PC-3 (cell line): ENCODE data around the gene XK.

Experiments
- EZH2 ChIP-seq: fragments of 300-600 bp; sonication (generic); IDR thresholded peaks from one replicate; pipeline ENCODE4 v1.6.1; 2017; ENCODE audit warnings: antibody characterized with exemption, mild to moderate bottlenecking, low read length; ENCODE audit not compliant: unreplicated experiment
- TF ChIP-seq, protein P1 (sequence below): fragments of 300-600 bp; sonication (generic); conservative IDR thresholded peaks from 2 replicates; pipeline ENCODE4 v1.5.1; 2017; ENCODE audit warnings: antibody characterized with exemption, low read depth, mild to moderate bottlenecking, low read length

DNA sequence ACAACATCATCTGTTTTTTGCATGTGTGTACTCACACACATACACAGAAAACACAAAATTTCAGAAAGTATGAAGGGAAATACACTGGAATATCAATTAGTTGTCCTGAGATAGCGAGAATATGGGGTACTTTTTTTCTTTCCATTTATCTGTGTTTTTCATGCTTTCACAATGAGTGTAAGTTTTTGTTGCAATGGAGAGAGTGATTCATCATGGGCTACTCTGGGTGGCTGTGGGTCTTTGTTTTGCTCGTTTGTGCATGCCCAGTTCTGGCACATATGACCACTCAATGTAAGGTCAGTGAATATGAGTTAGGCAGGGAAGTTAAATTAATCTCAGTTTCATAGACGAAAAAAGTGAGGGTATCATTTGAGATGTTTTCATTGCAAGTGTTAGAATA is 26.9 kb downstream of the XK start:
- TF ChIP-seq, protein P1, sequence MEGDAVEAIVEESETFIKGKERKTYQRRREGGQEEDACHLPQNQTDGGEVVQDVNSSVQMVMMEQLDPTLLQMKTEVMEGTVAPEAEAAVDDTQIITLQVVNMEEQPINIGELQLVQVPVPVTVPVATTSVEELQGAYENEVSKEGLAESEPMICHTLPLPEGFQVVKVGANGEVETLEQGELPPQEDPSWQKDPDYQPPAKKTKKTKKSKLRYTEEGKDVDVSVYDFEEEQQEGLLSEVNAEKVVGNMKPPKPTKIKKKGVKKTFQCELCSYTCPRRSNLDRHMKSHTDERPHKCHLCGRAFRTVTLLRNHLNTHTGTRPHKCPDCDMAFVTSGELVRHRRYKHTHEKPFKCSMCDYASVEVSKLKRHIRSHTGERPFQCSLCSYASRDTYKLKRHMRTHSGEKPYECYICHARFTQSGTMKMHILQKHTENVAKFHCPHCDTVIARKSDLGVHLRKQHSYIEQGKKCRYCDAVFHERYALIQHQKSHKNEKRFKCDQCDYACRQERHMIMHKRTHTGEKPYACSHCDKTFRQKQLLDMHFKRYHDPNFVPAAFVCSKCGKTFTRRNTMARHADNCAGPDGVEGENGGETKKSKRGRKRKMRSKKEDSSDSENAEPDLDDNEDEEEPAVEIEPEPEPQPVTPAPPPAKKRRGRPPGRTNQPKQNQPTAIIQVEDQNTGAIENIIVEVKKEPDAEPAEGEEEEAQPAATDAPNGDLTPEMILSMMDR = no peak
- no peak for TF ChIP-seq EZH2
